ENCODE data around the gene TDRD15. TPM values are rescaled to one million over a fixed set of nuclear protein-coding genes. Genes with fewer than 3 reads are reported as not detected.
A peak's percentile ranks its signal among the peaks of the same experiment; 100 is the strongest.

Gene TDRD15
- total and polyA plus RNA-seq, 9 of the 15 experiments (the other 6 are each of a cell fraction or from before 2014, with no cell fraction given), result 0.01 to 0.22 (median 0.06) TPM; not detected in 1

GRCh38 chr2:21099281-21099907, 24.4 kb upstream of the TDRD15 start:
- POLR2A ChIA-PET, result no interaction called here
- DNase-seq (ENCODE audit: extremely low read depth in 1 of 4, low spot score in 3 of 4) (no peak), FAIRE-seq (no peak), ATAC-seq (no peak)
- Histone ChIP-seq H3K4me2 (ENCODE audit: insufficient read depth, low read length) (no peak overlapping the region), H3K9ac (ENCODE audit: insufficient read depth in 1 of 2, low read depth in 2 of 2, low read length in 2 of 2) (no peak overlapping the region), H3K9me3 (replicated peaks; ENCODE audit: control insufficient read depth, insufficient read depth, low read depth, low read length) (no peaks in the 10 kb centered on the region), H3K4me3 (no peak overlapping the region), H3K36me3 (ENCODE audit: control insufficient read depth, insufficient read depth, low read length) (no peaks in the 10 kb centered on the region), H3K27me3 (ENCODE audit: control insufficient read depth in 2 of 2, insufficient read depth in 2 of 2, low read length in 2 of 2) (no peaks in the 10 kb centered on the region), H3K4me1 (replicated peaks in 1 of 2; ENCODE audit: control insufficient read depth in 2 of 2, insufficient read depth in 2 of 2, low read length in 2 of 2) (no peaks in the 10 kb centered on the region), H2AFZ (ENCODE audit: low read depth, low read length) (no peak overlapping the region), H3K27ac (ENCODE audit: extremely low read depth, low read depth, low read length) (no peak overlapping the region), H3K9me1 (ENCODE audit: control insufficient read depth, insufficient read depth, low read length) (no peaks in the 10 kb centered on the region), H4K20me1 (replicated peaks; ENCODE audit: control insufficient read depth, insufficient read depth, low read length) (no peaks in the 10 kb centered on the region), H3K79me2 (ENCODE audit: control insufficient read depth, insufficient read depth, low read length) (no peaks in the 10 kb centered on the region)
- in situ Hi-C loops (cut with MboI) (no loop called here), intact Hi-C loops (cut with micrococcal nuclease) (no loop called here)
- 0% methylated on average over 5 of the region's 5 CpGs for WGBS (ENCODE audit: insufficient coverage, low coverage, missing lambda C conversion rate)
- CTCF ChIA-PET (ENCODE audit: low intra/inter-chr PET ratio), result no interaction called here
- no TSS peak for BruUV-seq (replicated peaks)
- no peak for TF ChIP-seq ZNF512 (tag; IDR thresholded peaks at IDR 0.05)
- no peak for TF ChIP-seq MAFF (IDR thresholded peaks at IDR 0.05; ENCODE audit: low read length)
- TF ChIP-seq, protein P1, sequence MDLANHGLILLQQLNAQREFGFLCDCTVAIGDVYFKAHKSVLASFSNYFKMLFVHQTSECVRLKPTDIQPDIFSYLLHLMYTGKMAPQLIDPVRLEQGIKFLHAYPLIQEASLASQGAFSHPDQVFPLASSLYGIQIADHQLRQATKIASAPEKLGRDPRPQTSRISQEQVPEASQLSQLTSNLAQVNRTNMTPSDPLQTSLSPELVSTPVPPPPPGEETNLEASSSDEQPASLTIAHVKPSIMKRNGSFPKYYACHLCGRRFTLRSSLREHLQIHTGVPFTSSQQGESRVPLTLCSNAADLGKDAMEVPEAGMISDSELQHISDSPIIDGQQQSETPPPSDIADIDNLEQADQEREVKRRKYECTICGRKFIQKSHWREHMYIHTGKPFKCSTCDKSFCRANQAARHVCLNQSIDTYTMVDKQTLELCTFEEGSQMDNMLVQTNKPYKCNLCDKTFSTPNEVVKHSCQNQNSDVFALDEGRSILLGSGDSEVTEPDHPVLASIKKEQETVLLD (IDR thresholded peaks at IDR 0.05), result no peak
- no peak for TF ChIP-seq SRSF1 (IDR thresholded peaks at IDR 0.05; ENCODE audit: low read depth, low read length)
- no peak for TF ChIP-seq TCF3 (CRISPR knock-in tag; IDR thresholded peaks at IDR 0.05)
- TF ChIP-seq NELFE (IDR thresholded peaks at IDR 0.05; ENCODE audit: insufficient read depth, insufficient read length), result no peak
- TF ChIP-seq MAFG (tag; conservative IDR thresholded peaks at IDR 0.05), result peak; percentile 54
- TF ChIP-seq C11orf30 (IDR thresholded peaks at IDR 0.05; ENCODE audit: low read depth), result 0 out of 2 replicates have a peak, but pooled peaks have one; percentile 28
- TF ChIP-seq GTF2A2 (tag; IDR thresholded peaks at IDR 0.05), result no peak
- TF ChIP-seq ZNF551 (CRISPR knock-in tag; IDR thresholded peaks at IDR 0.05), result no peak
- TF ChIP-seq, protein P2, sequence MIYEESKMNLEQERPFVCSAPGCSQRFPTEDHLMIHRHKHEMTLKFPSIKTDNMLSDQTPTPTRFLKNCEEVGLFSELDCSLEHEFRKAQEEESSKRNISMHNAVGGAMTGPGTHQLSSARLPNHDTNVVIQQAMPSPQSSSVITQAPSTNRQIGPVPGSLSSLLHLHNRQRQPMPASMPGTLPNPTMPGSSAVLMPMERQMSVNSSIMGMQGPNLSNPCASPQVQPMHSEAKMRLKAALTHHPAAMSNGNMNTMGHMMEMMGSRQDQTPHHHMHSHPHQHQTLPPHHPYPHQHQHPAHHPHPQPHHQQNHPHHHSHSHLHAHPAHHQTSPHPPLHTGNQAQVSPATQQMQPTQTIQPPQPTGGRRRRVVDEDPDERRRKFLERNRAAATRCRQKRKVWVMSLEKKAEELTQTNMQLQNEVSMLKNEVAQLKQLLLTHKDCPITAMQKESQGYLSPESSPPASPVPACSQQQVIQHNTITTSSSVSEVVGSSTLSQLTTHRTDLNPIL (CRISPR knock-in tag; IDR thresholded peaks at IDR 0.05), result no peak
- no peak for TF ChIP-seq SIRT6 (IDR thresholded peaks at IDR 0.05; ENCODE audit: low read depth, low read length)
- TF ChIP-seq ZNF696 (CRISPR knock-in tag; conservative IDR thresholded peaks at IDR 0.05), result no peak
- no peak for TF ChIP-seq ARID1B (IDR thresholded peaks at IDR 0.05)
- no peak for TF ChIP-seq MYC (IDR thresholded peaks at IDR 0.05; ENCODE audit: low read depth, low read length)
- TF ChIP-seq MYC (CRISPR knock-in tag; IDR thresholded peaks at IDR 0.05; ENCODE audit: borderline replicate concordance, low read depth), result no peak
- peak; percentile 58 for TF ChIP-seq ZNF316 (IDR thresholded peaks at IDR 0.05)
- no peak for TF ChIP-seq SIN3B (IDR thresholded peaks at IDR 0.05; ENCODE audit: low read depth)
- no peak for TF ChIP-seq SIX5 (IDR thresholded peaks at IDR 0.05; ENCODE audit: borderline replicate concordance in 1 of 2, insufficient read depth in 1 of 2, low read depth in 1 of 2, low read length in 2 of 2)
- no peak for TF ChIP-seq FOXP1 (CRISPR knock-in tag; IDR thresholded peaks at IDR 0.05)

Measured in K562 (cell line).